GM12875 (cell line): ENCODE measurements around the gene NR3C2.

ENCODE experiments used
- H3K4me3 ChIP-seq: one replicate; pipeline ENCODE4 v1.5.1; 2011; ENCODE audit warnings: low read depth, low read length, control low read depth
- TF ChIP-seq, protein P1 (sequence below): IDR thresholded peaks from 2 replicates; pipeline ENCODE4 v1.5.1; 2011; ENCODE audit warnings: low read depth, mild to moderate bottlenecking, control low read depth, inconsistent platforms, low read length, moderate library complexity, borderline replicate concordance; ENCODE audit not compliant: insufficient read depth

NR3C2 gene

DNA sequence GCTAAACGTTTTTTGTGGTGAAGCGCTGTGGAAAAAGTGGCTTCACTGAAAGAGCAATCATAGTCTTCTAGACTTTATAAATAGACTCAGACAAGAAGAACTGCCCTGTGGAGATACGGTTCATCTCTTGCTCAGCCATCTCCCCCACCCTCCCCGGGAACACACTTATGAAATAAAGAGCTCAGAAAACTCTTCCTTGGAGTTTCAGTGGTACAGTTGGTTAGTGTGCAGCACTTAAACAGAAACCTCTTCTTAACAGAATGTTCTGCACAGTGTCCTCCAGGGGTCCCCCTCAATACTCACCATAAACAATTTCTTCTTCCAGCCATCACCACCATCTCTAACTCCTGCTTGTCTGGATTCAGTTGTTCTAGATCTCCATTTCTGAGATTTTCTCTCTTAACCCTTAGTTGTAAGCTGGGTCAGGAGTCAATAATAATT is 397.3 kb downstream of the NR3C2 start:
- TF ChIP-seq, protein P1, sequence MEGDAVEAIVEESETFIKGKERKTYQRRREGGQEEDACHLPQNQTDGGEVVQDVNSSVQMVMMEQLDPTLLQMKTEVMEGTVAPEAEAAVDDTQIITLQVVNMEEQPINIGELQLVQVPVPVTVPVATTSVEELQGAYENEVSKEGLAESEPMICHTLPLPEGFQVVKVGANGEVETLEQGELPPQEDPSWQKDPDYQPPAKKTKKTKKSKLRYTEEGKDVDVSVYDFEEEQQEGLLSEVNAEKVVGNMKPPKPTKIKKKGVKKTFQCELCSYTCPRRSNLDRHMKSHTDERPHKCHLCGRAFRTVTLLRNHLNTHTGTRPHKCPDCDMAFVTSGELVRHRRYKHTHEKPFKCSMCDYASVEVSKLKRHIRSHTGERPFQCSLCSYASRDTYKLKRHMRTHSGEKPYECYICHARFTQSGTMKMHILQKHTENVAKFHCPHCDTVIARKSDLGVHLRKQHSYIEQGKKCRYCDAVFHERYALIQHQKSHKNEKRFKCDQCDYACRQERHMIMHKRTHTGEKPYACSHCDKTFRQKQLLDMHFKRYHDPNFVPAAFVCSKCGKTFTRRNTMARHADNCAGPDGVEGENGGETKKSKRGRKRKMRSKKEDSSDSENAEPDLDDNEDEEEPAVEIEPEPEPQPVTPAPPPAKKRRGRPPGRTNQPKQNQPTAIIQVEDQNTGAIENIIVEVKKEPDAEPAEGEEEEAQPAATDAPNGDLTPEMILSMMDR, result peak; percentile 26; the same call in 1 of the 2 replicates
- no peak overlapping the region for H3K4me3 ChIP-seq

DNA sequence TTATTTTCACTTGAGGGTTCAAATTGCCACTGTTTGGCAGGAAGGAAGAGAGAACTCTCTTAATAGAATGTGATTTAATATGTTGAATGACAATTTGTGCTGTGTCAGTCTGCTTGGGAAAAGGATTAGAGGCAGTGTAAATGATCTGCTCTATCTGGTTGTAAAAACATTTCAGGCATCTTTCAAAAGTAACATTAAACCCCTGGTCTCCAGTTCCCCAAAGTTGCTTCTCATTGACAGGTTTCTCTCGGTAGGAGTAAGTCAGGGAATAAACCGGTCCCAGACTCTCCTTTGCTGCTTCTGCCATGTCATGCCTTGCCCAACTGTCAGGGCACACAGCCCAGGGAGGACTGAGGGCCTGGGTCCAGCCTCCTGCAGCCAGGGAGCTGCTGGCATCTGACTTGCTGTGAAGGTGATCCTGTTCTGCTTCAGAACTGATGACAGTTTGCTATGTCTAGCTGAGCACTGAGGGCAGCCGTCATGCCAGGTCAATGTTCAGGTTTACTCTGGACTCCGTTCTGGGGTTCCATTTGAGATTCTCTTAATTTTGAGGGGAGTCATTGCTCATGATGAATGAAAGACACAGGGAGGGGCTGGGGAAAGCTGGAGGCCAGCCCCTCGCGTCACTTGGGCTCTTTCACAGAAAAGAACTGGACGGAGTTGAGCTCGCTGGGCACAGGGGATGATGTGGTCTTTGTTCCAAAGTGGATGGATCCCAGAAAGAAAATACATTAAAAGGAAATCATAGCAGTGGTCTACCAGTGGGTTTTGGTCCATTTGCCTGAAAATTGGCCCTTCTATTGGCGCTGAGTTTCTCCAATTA is 397.9 kb downstream of the NR3C2 start:
- TF ChIP-seq, protein P1, result no peak
- no peak overlapping the region for H3K4me3 ChIP-seq

DNA sequence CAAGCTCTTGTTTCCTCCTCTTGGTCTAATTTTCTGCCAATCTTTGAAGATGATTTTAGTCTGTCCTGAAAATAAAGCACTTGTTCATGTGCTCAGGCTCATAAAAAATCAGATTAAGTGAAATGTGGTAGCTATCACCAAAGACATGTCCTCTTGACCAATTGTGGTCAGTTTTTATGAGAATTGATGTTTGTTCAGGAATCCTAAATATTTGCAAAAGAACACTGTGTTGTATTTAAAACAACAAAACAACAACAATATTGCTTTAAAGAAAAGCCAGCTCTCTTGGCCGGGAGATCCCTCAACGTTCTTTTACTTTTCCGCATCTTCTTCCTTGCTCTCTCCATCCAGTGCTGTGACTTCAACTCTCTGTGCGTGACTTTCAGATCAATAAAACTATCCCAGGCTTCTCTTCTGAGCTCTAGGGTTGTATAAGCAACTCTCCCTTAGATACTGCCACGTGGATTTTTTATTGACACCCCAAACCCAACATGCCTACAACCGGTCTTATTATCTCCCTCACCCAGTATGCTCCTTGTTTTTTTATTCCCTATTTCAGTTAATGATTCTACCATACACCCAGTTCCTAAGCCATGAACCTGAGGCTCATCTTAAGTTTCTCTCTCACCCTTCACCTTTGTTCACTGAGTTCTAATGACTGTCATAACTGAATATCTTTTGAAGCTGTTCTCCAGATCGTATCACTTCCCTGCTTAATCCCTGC is 400.4 kb downstream of the NR3C2 start:
- TF ChIP-seq, protein P1, result no peak
- no peak overlapping the region for H3K4me3 ChIP-seq

DNA sequence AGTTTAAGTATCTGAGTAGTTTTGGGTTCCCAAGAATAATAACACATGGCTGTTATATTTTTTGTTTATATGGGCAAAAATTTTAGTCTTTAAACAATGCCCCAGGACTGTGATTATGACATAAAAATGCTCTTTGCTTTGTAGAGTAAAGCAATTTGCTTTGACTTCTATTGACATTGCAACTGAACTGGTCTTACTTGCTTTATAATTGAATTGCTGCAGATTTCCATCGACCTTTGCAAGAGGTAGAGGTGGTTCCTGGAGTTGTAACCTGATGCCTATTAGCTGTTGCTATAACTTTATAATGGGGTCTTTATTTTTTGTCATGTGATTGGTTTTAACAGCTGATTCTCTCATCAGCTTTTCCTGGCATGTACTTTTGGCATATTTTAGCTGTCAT is 407.4 kb downstream of the NR3C2 start:
- TF ChIP-seq, protein P1, result no peak
- H3K4me3 ChIP-seq, result no peak overlapping the region

DNA sequence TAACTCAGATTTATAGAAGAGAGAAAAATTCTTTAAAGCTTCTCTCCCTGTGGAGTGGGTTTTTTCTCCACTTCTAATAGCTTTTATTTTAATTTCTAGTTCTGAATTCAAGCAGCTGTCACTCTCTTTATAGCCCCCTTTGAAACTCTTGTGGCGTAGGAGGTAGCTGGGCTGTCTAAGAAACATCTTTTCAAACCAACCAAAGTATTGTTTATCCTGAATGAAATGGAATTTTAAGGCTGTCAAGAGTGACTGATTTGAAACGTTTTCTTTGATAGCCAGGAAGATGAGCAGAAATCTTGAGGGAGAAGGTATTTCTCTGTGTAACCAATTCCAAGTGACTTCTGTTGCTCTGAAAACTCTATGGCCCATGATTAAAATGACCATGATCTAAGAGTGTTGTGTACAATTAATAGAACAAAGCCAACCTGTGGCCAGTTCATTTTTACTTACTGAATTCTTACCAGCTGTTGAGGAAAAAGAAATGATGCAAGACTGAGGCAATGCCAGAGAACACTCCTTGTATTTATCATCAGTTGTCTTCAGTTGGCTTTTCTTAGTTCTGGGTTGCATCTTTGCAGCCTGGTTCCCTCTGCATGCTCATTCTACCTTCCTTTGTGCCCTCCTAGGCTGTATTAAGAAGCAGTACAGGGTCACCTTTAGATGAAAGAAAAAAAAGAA is 411.9 kb downstream of the NR3C2 start:
- no peak overlapping the region for H3K4me3 ChIP-seq
- TF ChIP-seq, protein P1, result no peak

DNA sequence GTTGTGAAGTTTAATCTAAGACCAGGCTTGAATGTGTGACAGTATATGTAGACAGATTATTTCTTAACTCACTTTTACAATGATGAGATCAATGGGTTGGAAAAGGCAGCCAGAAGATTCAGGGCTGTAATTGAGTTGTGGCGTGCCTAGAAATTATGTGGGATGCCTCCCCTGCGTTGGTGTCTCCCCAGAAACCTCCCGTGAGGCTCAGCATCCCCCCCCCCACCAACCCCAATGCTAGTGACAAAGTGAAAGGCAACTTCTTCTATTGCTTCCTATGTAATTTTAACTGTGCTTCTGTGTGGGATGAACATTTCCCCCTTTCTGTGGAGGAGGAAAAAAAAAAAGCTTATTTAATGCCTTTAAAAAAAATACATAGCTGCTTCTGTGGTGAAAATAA is 412.4 kb downstream of the NR3C2 start:
- TF ChIP-seq, protein P1, result no peak
- no peak overlapping the region for H3K4me3 ChIP-seq
